Hepatic stellate cell (primary cell): ENCODE data around the gene XPC.
A peak's percentile ranks its signal among the peaks of the same experiment; 100 is the strongest.

Source experiments
- DNase-seq: peaks from one replicate; pipeline ENCODE4 v3.0.0; 2011; ENCODE audit warnings: low spot score

Gene XPC

GRCh38 chr3:14170531-14171159 is 7.8 kb downstream of the XPC start:
- peak; percentile 44 for DNase-seq

GRCh38 chr3:14169871-14170270 is 8.5 kb downstream of the XPC start:
- DNase-seq, result no peak

GRCh38 chr3:14169435-14169834 is 9.0 kb downstream of the XPC start:
- DNase-seq, result no peak

GRCh38 chr3:14166877-14167603 is 11.4 kb downstream of the XPC start:
- no peak for DNase-seq

- DNase-seq, result no peak
These were observed 16.2 kb downstream of the XPC start for GRCh38 chr3:14162178-14162577.

GRCh38 chr3:14161282-14161681 is 17.1 kb downstream of the XPC start:
- no peak for DNase-seq

- no peak for DNase-seq
These were observed 19.0 kb downstream of the XPC start for GRCh38 chr3:14159426-14159825.

GRCh38 chr3:14158370-14158769 is 20.0 kb downstream of the XPC start:
- no peak for DNase-seq

- no peak for DNase-seq
These were observed 20.4 kb downstream of the XPC start for GRCh38 chr3:14157951-14158350.

- DNase-seq, result no peak
These were observed 21.4 kb downstream of the XPC start for GRCh38 chr3:14156843-14157561.

- DNase-seq, result no peak
These were observed 22.2 kb downstream of the XPC start for GRCh38 chr3:14156201-14156600.

- no peak for DNase-seq
These were observed 23.4 kb downstream of the XPC start for GRCh38 chr3:14154895-14155440.

GRCh38 chr3:14154276-14154675 is 24.1 kb downstream of the XPC start:
- no peak for DNase-seq

GRCh38 chr3:14153663-14154062 is 24.7 kb downstream of the XPC start:
- DNase-seq, result no peak

- DNase-seq, result no peak
These were observed 25.4 kb downstream of the XPC start for GRCh38 chr3:14152963-14153355.

- no peak for DNase-seq
These were observed 26.0 kb downstream of the XPC start for GRCh38 chr3:14152233-14152962.

GRCh38 chr3:14151471-14152083 is 26.8 kb downstream of the XPC start:
- DNase-seq, result no peak

GRCh38 chr3:14150491-14151230 is 27.7 kb downstream of the XPC start:
- no peak for DNase-seq

GRCh38 chr3:14150078-14150477 is 28.3 kb downstream of the XPC start:
- no peak for DNase-seq

GRCh38 chr3:14148041-14148985 is 30.1 kb downstream of the XPC start:
- no peak for DNase-seq
